CD4-positive, alpha-beta T cell treated with Interleukin-10 for 1 hour (primary cell): ENCODE results near the gene CPXM2.

ENCODE experiments used
- DNase-seq: peaks from one replicate; pipeline ENCODE4 v3.0.0-alpha.2; 2020

Gene CPXM2

DNA sequence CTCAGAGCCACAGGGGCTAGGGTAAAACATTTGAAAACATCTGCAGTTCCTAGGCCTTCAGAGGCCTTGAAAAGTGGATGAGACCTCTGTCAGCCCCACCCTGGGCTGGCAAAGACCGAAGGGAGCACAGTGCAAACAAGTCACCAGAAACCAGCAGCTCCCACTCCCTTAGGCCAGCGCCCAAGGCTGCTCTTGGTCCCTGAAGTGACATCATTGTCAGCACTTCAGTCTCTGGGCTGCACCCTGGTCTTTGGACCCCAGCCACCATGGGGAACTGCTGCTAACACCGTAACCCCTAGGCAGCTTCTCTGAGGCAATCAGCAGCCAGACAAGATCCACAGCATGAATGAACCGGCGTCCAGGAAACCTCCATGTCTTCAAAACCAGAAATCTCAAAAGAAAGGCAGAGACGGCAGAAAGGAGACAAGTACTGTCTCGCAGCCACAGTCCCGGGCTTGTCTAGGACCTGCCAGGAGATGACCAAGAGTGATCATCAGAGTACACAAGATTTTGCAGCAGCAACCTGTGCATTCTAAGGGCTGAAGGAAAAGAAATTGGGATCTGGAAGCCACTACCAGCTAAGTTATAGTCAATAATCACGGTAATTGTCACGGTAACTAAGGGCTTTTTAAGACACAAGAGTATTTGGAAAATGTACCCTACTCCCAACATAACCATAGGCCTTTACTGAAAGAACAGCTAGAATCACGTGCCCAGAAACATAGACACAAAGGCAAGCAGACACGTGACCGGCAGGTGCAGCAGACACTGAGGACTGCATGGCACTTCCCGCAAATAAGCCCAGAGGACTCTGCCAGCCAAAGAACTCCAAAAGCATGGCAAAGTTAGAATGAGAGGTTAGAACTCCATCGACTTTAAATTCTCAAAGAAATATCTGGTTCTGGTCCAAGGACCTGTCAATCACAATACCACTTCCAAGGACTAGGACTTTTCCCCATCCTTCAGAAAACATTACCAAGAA is 23.3 kb downstream of the CPXM2 start:
- DNase-seq, result no peak

DNA sequence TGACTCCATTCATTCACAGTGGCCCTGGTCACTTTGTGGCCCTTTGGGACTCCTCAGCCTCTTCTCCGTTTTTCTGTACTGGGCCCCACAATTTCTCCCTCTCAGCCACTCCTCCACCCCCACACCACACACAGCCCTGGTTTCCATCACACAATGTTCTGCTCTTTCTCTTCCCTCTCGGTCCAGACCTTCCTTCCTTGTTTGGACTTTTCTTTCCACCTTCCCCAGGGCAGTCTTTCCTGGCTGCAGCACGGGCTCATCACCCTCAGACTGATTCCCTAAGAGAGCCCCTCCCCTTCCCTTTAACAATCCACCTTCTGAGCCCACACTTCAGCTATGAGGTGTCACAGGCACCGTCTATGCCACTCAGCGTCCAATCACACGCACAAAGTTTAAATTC is 25.7 kb downstream of the CPXM2 start:
- DNase-seq, result no peak

DNA sequence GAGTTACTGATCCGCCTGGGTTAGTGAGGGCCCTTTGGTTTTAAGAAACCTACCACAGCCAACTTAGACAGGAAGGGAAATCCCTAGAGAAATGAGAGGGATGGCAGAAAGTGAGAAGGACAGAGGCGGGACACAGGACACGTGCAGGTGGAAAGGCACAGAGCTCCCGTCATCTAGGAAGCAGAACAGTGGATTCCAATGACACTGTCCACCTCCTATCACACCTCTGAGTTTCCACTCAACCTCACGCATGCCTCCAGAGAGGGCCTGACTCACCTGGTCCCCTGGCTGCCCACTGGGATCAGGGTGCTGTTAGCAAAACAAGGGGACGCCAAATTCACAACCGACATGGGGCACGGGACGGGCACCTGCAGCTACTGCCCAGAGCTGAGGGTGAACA is 26.3 kb downstream of the CPXM2 start:
- no peak for DNase-seq

DNA sequence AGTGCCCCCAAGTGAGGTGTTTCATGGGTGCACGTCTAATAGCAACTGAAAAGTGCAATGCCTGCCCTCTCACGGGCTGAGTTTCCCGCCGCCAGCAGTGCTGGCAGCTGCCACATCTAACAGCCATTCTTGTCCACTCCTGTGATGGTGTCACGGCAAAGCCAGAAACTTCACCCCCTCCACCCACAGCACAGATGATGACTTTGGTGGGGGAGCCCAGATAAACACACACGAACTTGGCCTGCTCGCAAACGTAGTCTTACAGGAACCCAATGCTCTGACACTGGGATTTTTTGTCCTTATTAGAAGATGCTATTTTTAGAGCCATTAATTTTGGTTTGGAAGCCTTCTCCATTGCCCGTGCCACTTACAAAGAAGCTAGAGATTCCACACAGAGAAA is 26.7 kb downstream of the CPXM2 start:
- no peak for DNase-seq

DNA sequence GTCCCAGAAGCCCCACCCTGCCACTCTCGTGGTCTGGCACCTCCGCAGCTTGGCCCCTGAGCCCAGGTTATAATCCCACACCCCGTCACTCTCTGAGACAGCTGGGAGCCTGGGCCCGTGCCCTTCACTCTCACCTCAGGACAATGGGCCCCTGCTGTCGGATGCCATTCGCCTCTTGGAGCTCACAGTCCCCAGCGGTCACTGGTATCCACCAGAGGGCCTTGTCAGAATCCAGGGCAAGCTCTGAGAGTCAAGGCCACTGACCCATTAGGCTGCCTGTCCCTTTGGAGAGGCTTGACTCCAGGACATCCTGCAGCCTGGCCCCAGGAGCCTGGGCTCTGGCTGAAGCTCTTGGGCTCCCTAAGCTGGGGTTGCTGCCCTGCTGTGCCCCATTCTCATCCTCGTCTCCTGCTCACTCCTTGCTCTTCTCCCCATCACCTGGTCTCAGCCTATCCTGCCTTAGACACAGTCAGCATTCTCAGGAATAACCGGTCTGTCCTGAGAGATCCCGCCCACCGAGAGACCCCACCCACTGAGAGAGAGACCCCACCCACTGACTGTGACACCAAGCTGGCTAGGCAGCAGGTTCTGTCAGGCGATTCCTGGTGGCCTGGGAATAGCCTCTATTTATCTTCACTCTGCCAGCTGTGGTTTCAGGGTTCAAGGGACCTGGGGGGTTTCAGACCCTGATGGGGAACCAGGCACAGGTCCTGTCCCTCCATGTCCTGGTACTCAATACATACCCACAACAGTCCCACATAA is 27.7 kb downstream of the CPXM2 start:
- DNase-seq, result no peak

DNA sequence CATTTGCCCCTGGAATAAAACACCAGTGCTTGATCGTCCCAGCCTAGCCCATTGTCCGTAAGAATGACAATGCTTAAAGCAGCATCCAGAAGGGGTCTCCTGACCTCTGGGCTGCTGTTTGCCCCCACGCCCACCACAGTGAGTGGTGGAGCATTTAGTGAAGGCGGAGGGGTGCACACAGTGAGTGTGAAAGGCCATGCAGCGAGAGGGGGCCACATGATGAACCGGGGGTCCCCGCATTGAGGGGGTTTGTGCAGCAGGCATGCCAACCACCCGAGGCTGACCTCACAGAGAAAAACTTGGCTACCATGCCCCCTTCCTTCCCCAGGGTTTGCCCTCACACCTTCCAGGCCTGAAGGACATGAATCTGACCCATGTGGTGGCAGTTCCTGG is 28.4 kb downstream of the CPXM2 start:
- no peak for DNase-seq

DNA sequence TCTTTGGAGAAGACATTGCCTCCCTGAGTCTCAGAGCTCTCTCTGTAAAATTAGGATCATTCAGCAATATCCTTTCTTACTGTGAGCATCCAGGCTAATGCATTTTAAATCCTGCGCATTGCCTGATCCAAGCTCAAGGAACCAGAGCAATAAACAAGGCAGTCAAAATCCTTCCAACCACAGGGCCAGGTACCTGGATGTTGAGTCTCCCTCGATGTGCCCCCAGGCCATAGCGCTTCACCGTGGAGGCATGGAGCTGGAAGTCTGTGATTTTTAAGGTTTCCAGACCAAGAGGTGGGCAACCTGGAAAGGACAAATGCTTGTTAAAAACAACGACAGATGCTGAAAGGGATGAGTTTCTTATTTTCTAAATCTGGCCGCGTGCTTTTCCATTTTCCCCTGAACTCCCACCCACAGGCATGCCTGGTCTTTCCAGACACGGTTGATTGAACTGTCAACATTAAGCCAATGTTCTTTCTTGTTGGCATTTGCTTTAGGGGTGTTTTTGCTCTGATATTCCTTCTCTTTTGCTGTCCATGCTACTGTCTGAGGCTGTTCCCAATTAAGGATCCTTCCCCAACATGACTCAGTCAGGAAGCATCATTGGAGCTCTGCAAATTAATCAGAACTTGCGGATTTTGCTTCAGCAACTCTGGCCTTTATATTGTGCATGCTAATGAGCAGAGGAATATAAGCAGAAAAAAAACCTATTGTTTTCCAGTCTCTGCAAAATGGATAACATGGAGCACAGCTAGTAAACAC is 29.0 kb downstream of the CPXM2 start:
- no peak for DNase-seq

DNA sequence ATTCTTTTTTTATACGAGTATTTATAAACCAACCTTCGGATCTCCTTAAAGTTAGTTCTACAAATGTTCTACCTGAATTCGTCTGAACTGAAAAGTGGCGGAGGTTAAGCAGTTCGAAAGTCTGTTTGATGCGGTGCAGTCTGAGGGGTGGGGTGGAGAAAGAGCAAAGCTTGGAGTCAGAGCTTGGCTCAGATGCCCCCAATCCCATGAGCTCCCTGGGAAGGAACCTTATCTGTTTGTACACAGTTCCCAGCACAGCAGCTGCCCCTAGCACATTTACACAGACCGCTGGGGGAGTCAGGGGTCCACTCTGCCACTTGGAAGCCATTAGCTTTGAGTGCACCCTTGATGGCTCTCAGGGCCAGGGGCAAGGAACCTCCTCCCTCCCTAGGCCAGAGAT is 30.8 kb downstream of the CPXM2 start:
- no peak for DNase-seq

DNA sequence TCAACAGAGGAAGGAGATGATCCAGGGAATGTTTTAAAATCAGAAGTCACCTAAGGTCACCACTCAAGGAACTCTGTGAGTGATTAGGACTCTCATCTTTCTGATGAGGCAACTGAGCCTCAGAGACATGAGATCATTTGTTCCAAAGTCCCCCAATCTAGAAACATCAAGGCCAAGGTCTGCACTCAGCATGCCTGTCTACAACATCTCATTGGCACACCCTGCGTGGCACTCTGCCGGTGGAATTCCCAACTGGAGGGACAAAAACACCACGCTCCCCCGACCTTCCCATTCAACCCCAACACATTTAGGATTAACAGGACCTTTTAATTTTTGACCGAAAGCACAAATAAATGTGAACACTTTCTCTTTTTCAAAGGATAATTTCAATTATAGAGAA is 31.4 kb downstream of the CPXM2 start:
- DNase-seq, result no peak

DNA sequence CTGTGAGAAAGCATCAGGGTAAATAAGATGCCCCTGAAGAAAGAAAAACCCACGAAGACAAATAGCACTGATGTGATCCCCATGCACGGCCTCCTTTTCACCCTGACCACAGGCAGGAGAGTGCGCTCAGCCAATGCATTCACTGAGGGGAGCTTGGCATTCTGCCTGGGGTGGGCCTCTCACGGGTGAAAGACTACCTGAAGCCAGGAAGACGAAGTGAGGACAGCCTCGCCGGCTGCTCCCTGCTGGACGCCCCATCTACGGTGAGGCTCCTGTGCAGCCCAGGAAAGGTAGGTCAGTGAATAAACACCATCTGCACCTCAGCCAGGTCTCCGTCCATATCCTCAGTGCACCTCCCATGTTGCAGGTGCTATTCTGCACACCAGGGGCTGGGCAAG is 32.0 kb downstream of the CPXM2 start:
- no peak for DNase-seq

DNA sequence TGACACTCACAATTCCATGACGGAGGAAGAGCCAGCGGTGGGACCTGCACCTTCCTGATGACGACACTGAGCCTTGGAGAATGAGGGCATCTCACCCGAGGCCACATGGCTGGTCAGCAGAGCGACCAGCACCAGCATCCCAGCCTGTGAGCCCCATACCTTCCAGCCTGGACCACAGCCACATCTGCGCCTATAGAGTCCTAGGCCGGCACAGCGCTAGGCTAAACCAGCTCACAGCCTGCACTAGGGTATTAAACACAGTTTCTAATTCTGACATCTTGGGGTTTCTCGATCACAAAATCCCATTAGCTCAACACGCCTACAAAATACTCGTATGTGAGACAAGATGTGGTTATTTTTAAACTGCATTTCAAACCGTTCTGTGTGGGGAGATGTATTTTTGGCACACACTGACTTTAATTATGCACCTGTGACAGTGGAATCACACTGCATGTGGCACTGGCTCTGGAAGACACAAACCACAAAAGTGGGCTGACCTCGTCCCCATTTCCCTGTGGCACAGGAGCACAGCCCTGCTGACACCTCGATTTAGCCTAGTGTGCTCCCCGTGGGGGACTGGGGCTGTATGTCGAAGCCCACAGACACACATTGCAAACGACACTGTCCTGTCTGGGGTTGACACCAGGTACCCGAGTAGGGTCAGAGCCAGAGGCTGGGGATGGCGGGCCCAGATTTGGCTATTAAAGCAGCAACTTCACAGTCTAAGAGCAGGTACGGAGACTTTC is 32.5 kb downstream of the CPXM2 start:
- no peak for DNase-seq

DNA sequence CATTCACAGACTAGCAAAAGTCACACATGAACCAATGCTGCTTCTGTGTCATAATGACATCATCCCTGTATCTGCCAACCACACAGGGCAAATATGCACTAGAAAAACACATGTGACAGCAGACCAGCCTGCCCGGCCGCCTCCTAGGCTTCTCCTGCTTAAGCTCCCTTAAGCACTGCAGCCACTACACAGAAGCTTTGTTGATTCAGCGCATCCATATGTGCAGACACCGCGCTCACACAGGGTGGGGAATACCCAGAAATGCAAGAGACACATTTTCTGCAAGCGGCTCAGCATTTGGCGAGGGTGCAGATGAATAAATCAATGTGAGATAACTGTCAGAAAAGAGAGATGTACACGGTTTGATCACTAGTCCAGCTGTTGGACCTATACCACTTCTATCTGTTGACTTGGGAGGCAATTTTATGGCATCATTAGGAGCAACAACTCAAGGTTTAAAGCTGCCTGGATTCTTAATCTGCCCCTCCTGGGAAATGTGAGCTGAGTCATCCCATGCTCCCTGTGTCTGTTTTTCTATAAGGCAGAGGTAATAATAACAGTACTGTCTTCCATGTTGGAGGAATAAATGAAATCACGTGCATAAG is 33.4 kb downstream of the CPXM2 start:
- no peak for DNase-seq

DNA sequence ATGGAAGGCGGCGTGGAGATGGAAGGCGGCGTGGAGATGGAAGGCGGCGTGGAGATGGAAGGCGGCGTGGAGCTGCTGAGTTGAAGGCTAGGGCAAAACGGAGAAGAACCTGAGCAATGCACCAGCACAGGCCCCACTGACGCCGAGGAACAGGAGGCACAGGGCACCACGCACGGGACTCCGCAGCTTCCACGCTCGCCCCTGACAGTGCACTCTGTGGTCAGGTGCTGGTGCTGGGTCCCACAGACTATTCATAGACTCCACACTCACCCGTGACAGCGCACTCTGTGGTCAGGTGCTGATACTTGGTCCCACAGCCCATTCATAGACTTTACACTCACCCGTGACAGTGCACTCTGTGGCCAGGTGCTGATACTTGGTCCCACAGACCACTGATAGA is 34.0 kb downstream of the CPXM2 start:
- no peak for DNase-seq

DNA sequence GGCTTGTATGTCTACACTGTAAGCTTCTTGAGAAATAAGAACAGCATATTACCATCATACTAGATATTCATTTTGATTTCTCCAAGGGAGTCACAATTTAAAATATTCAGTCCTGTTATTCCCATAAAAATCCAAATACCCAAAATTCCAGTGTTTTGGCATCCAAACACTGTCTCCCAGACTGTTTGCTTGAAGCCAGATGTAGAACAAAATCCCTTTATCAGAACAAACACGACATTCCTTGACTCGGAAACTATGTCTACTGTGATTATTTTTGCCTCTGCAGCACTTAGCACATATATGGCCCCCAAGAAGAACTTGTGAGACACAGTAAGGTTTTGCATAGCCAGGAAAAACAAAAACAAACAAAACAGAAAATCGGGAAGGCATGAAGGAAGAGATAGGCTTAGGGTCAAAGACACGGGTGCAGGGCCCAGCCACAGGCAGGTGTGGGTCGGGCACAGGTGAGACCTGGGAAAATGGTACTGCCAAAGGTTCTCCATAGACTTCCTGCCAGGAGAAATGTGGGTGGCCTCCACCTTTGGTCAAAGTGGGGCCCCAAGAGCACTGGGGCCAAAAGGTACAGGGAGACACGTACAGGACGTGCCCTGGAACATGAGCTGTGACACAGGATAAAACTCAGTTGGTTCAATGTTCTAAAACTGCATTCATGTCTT is 36.5 kb downstream of the CPXM2 start:
- no peak for DNase-seq

DNA sequence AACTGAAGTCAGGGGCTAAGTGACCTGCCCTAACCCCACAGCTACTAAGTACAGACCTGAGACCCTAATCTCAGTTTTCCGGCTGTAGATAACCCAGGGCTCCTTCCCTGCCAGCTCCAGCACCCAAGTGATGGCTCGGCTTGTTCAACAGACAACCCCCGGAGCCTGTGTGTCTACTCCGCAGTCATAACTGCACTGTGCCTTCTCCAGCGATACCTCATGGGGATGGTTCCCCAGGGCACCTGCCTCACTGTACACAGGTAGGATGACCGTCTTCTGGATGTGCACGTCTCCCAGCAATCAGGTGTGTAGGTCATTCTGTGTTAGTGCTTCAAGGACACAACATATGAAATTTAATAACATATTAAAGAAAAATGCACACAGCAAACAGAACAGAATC is 37.1 kb downstream of the CPXM2 start:
- no peak for DNase-seq

DNA sequence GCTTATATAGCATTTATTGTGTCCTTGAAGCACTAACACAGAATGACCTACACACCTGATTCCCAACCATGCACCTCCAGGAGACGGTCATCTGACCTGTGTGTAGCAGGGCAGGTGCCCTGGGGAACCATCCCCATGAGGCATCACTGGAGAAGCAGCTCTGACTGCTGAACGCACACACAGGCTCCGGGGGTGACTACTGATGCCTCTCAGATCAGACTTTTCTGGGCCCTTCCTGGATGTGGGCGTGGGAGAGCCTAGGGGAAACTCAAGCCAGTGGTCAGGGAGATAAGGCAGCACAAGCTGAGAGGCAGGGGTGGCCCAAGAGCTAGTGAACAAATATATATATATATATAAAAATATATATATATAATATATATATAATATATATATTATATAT is 37.6 kb downstream of the CPXM2 start:
- no peak for DNase-seq

DNA sequence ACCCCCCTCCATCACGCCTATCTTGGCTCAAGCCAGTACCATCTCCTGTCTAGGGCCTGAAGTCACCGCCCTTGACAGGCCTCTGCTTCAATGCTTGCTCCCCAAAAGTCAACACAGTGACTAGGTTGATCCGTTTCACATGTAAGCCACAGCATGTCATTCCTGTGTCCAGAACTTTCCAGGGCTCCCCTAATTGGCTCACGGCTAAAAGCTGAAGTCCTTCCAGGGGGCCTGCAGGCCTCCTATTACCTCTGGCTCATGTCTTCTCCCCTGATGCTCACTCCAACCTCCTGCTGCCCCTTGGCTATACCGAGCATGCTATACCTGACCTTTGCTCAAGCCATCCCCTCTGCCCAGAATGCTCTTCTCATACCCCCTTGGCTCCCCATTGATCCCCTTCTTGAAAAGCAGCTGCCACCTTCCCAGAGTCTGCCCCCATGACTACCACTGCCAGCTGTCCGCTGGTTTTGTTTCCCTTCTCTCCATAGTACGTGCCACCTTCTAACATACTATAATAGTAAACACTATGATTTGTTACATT is 39.1 kb downstream of the CPXM2 start:
- DNase-seq, result no peak

DNA sequence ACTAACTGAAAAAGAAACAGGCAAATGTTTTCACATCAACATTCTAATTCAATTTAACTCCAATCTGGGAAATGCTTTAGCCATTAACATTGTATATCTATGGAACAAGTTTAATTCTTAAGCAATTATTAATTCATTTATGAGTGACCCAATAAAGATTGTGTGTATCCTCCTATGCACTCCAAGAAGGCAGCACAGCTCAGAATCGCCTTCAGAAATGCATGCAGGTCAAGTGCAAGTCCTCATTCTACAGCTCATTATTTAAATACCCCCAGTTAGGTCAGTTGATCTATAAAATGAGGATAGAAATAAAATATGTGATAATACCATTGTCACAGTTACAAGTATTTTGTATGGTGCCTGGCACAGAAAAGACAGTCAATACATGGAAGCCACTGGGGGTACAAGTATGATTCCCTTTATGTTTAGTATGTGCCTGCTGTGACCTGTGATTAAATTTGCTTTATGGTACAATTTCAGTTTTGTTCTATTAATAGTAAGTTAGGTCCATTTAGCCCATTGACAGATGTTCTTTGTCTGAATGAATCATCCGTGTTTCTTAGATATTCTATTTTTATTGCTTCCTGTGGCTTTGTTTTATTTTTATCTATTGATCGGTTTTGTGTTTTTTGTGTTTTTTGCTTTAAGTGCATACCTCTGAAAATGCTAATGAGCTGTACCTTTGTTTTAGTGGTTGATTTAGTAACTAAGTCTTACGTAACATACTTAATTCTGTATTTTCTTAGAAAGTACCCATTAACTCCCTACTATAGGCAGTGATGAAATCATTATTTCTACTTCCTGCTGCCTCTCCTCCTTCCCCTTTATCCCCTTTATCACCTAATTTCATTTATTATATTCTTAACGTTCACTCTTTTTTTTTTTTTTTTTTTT is 42.8 kb downstream of the CPXM2 start:
- no peak for DNase-seq

DNA sequence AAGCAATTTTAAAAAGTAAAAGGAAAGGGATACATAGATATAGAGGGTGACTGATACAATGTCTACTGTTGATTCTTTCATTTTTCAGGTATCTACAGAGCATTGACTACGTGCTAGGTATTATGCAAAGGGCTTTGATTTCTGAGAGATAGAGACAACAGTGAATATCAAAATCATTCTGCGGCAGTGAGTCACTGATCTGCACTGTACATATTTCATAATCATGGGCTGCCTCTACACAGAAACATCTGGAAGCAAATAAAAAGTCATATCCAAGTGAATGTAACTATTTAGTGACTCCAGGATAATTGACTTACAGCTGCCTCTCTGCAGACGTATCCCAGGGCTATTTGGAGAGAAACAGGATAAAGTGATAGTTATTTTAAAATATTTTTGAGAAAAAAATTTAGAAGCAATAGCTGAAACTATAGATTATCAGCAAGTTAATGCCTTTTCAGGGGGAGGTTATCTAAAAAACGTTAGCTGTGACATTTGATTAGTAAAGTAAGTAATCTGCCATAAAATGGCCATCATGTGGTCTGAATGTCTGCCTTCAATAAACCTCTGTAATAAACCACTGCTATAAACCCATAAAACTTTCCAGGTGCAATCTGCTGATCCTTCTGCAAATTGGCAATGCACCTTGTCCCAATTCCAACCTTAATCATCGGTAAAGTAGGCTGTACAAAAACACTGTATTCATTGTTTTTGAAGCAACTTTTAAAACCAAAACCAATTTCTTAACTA is 43.7 kb downstream of the CPXM2 start:
- no peak for DNase-seq

DNA sequence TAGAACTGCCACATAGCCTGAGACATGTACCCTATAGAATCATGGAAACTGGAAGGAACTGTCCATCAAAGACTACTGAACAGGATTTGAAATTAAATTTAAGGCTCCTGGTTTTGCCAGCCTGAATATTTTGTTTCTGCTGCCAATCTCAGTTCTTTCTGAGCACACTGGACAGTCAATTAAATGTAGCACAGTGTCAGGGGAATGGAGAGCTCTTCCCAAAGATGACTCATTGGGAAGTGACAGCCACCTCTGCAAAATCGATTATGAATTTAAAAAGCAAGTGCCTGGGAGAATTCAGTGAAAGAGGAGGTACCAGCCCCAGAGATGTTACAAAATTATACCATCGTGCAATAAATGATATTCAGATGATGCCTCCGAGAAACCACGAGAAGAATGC is 47.8 kb downstream of the CPXM2 start:
- DNase-seq, result no peak
